HEK293 (cell line): Measurements from ENCODE around the gene PHF20.

Experiments used
- ZFP37 ChIP-seq: fragments of 450-650 bp; formaldehyde crosslinking; IDR thresholded peaks from 2 replicates; pipeline ENCODE4 v1.5.1; 2016; ENCODE audit warnings: missing biosample characterization, missing genetic modification characterization
- ZNF114 ChIP-seq: fragments of 450-650 bp; formaldehyde crosslinking; IDR thresholded peaks from 2 replicates; pipeline ENCODE4 v1.5.0; 2017; ENCODE audit warnings: missing biosample characterization, missing genetic modification characterization
- ZNF19 ChIP-seq: fragments of 450-650 bp; formaldehyde crosslinking; IDR thresholded peaks from 2 replicates; pipeline ENCODE4; 2016; ENCODE audit warnings: missing biosample characterization, missing genetic modification characterization, low read depth
- ZNF274 ChIP-seq, 2 experiments: fragments of 200-500 bp in 1 of 2; fragments of 450-650 bp in 1 of 2; sonication (Bioruptor generic) in 1 of 2; formaldehyde crosslinking in 1 of 2; IDR thresholded peaks; 2 replicates each; pipeline versions ENCODE4 v1.5.1 to v1.6.1; 2014 to 2016; ENCODE audit warnings: borderline replicate concordance in 1 of 2, inconsistent platforms in 1 of 2, low read length in 1 of 2, missing biosample characterization in 1 of 2, missing genetic modification characterization in 1 of 2
- ZNF777 ChIP-seq: fragments of 450-650 bp; formaldehyde crosslinking; IDR thresholded peaks from 2 replicates; pipeline ENCODE4 v1.5.1; 2017; ENCODE audit warnings: missing biosample characterization, missing genetic modification characterization, borderline replicate concordance
- ZNF785 ChIP-seq: fragments of 450-650 bp; formaldehyde crosslinking; IDR thresholded peaks from 2 replicates; pipeline ENCODE4 v1.5.1; 2016; ENCODE audit warnings: missing biosample characterization, missing genetic modification characterization
- TF ChIP-seq, protein P1 (sequence below): fragments of 450-650 bp; formaldehyde crosslinking; IDR thresholded peaks from 2 replicates; pipeline ENCODE4 v1.5.1; 2016; ENCODE audit warnings: missing biosample characterization, missing genetic modification characterization
- TF ChIP-seq, protein P2 (sequence below): fragments of 450-650 bp; formaldehyde crosslinking; IDR thresholded peaks from 2 replicates; pipeline ENCODE4 v1.5.1; 2016; ENCODE audit warnings: missing biosample characterization, missing genetic modification characterization
- TF ChIP-seq, protein P3 (sequence below): fragments of 450-650 bp; formaldehyde crosslinking; IDR thresholded peaks from 2 replicates; pipeline ENCODE4 v1.5.1; 2016; ENCODE audit warnings: missing biosample characterization, missing genetic modification characterization
- TF ChIP-seq, protein P4 (sequence below): fragments of 450-650 bp; formaldehyde crosslinking; IDR thresholded peaks from 2 replicates; pipeline ENCODE4 v1.5.1; 2016; ENCODE audit warnings: missing biosample characterization, missing genetic modification characterization, low read depth
- TF ChIP-seq, protein P5 (sequence below): fragments of 450-650 bp; formaldehyde crosslinking; IDR thresholded peaks from 2 replicates; pipeline ENCODE4 v1.5.1; 2016; ENCODE audit warnings: missing biosample characterization, missing genetic modification characterization

DNA sequence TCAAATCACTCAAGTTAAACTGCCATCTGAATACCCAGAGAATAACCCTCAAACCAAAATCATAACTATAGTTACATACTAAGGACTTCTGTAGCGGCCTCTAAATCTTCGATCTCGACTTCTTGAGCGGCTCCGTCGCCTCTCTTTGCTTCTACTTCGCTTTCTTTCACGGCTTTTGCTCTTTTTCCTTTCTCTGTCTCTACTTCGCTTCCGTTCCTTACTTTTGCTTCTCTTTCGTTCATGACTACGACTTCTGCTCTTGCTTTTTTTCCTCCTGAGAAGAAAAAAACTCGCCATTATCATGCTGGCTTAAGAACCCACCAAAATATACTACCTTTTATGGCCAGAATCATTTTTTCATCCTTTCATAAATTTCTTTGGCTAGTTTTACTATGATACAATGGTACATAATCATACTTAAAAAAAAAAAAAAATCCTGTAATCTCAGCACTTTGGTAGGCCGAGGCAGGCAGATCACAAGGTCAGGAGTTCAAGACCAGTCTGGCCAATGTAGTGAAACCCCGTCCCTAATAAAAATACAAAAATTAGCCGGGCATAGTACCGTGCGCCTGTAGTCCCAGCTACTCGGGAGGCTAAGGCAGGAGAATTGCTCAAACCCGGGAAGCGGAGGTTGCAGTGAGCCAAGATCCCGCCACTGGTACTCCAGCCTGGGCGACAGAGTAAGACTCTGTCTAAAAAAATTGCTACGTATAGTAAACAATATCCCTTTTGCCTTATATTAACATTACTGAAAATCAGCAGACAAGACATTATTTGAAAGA, 39.8 kb upstream of the PHF20 start:
- TF ChIP-seq ZNF274 (IDR thresholded peaks at IDR 0.05; ENCODE audit: low read length): no peak
- no peak for TF ChIP-seq ZNF274 (tag by site-specific recombination; IDR thresholded peaks at IDR 0.05; ENCODE audit: borderline replicate concordance)
- TF ChIP-seq, protein P1, sequence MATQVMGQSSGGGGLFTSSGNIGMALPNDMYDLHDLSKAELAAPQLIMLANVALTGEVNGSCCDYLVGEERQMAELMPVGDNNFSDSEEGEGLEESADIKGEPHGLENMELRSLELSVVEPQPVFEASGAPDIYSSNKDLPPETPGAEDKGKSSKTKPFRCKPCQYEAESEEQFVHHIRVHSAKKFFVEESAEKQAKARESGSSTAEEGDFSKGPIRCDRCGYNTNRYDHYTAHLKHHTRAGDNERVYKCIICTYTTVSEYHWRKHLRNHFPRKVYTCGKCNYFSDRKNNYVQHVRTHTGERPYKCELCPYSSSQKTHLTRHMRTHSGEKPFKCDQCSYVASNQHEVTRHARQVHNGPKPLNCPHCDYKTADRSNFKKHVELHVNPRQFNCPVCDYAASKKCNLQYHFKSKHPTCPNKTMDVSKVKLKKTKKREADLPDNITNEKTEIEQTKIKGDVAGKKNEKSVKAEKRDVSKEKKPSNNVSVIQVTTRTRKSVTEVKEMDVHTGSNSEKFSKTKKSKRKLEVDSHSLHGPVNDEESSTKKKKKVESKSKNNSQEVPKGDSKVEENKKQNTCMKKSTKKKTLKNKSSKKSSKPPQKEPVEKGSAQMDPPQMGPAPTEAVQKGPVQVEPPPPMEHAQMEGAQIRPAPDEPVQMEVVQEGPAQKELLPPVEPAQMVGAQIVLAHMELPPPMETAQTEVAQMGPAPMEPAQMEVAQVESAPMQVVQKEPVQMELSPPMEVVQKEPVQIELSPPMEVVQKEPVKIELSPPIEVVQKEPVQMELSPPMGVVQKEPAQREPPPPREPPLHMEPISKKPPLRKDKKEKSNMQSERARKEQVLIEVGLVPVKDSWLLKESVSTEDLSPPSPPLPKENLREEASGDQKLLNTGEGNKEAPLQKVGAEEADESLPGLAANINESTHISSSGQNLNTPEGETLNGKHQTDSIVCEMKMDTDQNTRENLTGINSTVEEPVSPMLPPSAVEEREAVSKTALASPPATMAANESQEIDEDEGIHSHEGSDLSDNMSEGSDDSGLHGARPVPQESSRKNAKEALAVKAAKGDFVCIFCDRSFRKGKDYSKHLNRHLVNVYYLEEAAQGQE (tag by site-specific recombination): no peak
- TF ChIP-seq, protein P2, sequence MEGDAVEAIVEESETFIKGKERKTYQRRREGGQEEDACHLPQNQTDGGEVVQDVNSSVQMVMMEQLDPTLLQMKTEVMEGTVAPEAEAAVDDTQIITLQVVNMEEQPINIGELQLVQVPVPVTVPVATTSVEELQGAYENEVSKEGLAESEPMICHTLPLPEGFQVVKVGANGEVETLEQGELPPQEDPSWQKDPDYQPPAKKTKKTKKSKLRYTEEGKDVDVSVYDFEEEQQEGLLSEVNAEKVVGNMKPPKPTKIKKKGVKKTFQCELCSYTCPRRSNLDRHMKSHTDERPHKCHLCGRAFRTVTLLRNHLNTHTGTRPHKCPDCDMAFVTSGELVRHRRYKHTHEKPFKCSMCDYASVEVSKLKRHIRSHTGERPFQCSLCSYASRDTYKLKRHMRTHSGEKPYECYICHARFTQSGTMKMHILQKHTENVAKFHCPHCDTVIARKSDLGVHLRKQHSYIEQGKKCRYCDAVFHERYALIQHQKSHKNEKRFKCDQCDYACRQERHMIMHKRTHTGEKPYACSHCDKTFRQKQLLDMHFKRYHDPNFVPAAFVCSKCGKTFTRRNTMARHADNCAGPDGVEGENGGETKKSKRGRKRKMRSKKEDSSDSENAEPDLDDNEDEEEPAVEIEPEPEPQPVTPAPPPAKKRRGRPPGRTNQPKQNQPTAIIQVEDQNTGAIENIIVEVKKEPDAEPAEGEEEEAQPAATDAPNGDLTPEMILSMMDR (tag by site-specific recombination): no peak
- TF ChIP-seq ZFP37: no peak
- no peak for TF ChIP-seq ZNF114 (tag by site-specific recombination)
- TF ChIP-seq ZNF777 (tag by site-specific recombination): no peak
- TF ChIP-seq ZNF19: no peak
- TF ChIP-seq, protein P3, sequence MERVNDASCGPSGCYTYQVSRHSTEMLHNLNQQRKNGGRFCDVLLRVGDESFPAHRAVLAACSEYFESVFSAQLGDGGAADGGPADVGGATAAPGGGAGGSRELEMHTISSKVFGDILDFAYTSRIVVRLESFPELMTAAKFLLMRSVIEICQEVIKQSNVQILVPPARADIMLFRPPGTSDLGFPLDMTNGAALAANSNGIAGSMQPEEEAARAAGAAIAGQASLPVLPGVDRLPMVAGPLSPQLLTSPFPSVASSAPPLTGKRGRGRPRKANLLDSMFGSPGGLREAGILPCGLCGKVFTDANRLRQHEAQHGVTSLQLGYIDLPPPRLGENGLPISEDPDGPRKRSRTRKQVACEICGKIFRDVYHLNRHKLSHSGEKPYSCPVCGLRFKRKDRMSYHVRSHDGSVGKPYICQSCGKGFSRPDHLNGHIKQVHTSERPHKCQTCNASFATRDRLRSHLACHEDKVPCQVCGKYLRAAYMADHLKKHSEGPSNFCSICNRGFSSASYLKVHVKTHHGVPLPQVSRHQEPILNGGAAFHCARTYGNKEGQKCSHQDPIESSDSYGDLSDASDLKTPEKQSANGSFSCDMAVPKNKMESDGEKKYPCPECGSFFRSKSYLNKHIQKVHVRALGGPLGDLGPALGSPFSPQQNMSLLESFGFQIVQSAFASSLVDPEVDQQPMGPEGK (tag by site-specific recombination): no peak
- TF ChIP-seq, protein P4, sequence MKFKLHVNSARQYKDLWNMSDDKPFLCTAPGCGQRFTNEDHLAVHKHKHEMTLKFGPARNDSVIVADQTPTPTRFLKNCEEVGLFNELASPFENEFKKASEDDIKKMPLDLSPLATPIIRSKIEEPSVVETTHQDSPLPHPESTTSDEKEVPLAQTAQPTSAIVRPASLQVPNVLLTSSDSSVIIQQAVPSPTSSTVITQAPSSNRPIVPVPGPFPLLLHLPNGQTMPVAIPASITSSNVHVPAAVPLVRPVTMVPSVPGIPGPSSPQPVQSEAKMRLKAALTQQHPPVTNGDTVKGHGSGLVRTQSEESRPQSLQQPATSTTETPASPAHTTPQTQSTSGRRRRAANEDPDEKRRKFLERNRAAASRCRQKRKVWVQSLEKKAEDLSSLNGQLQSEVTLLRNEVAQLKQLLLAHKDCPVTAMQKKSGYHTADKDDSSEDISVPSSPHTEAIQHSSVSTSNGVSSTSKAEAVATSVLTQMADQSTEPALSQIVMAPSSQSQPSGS (tag by site-specific recombination): no peak
- no peak for TF ChIP-seq ZNF785 (tag by site-specific recombination)
- TF ChIP-seq, protein P5, sequence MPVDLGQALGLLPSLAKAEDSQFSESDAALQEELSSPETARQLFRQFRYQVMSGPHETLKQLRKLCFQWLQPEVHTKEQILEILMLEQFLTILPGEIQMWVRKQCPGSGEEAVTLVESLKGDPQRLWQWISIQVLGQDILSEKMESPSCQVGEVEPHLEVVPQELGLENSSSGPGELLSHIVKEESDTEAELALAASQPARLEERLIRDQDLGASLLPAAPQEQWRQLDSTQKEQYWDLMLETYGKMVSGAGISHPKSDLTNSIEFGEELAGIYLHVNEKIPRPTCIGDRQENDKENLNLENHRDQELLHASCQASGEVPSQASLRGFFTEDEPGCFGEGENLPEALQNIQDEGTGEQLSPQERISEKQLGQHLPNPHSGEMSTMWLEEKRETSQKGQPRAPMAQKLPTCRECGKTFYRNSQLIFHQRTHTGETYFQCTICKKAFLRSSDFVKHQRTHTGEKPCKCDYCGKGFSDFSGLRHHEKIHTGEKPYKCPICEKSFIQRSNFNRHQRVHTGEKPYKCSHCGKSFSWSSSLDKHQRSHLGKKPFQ (tag by site-specific recombination): no peak
